Body of pancreas (tissue), 4 donors: ENCODE results near the gene RTRAF. TPM values are rescaled to one million over a fixed set of nuclear protein-coding genes. Genes with fewer than 3 reads are reported as not detected.

ENCODE experiments used
- ATAC-seq: fragments of 150-250 bp; one replicate; pipeline ENCODE4 v1.9.1; 2016
- DNase-seq, 4 donors: peaks; one replicate each; pipeline ENCODE4 v3.0.0-alpha.2; 2019
- H3K27ac ChIP-seq, 4 donors: fragments of 200-600 bp; sonication (generic); 1 replicate in 3 of 4; 2 replicates in 1 of 4; pipeline versions ENCODE4 v1.5.1 to v1.6.1; 2016 to 2019; ENCODE audit warnings: mild to moderate bottlenecking in 1 of 4, mixed read lengths in 1 of 4, moderate library complexity in 1 of 4
- H3K27me3 ChIP-seq, 2 donors: fragments of 200-600 bp; sonication (generic); one replicate each; pipeline ENCODE4 v1.6.0; 2016; ENCODE audit warnings: mild to moderate bottlenecking in 1 of 2
- H3K36me3 ChIP-seq, 2 donors: fragments of 200-600 bp; sonication (generic); replicated peaks in 1 of 2; 2 replicates each; pipeline ENCODE4 v1.5.1; 2016; ENCODE audit warnings: low read depth in 2 of 2; ENCODE audit not compliant: insufficient read depth in 1 of 2
- H3K4me1 ChIP-seq: fragments of 200-600 bp; sonication (generic); one replicate; pipeline ENCODE4 v1.6.0; 2016
- H3K4me3 ChIP-seq, 2 donors: fragments of 200-600 bp; sonication (generic); 1 replicate in 1 of 2; 2 replicates in 1 of 2; pipeline ENCODE4 v1.5.1; 2016 to 2019
- H3K9me3 ChIP-seq, 3 donors: fragments of 200-600 bp; sonication (generic); 1 replicate in 2 of 3; 2 replicates in 1 of 3; pipeline ENCODE4 v1.5.1; 2016
- POLR2A ChIP-seq, 3 donors: fragments of 450-650 bp; IDR thresholded peaks; one replicate each; pipeline ENCODE4 v1.6.1; 2016; ENCODE audit warnings: antibody characterized with exemption in 3 of 3, mild to moderate bottlenecking in 2 of 3
- WGBS, 2 donors: methylation state at CpG; one replicate each; pipeline ENCODE4 v1.1.5; 2017; 5-methylcytosine and 5-hydroxymethylcytosine counted together
- intact Hi-C: fragments of 100-400 bp; cut with DNase I; formaldehyde crosslinking; loops from one replicate; pipeline ENCODE4 v1.15.1; 2023
- total RNA-seq, 2 donors: library from RNA; depleted of rRNA; stranded (reverse); fragments of >200 nt; gene quantifications; one replicate each; pipeline ENCODE4 v1.1.0, GENCODE V29; 2016
- TF ChIP-seq, protein P1 (sequence below), 7 experiments: fragments of 450-650 bp in 4 of 7; fragments of 200-600 bp in 3 of 7; sonication (generic) in 3 of 7; IDR thresholded peaks; one replicate each; pipeline ENCODE4 v1.5.1; 2016 to 2019; ENCODE audit warnings: antibody characterized with exemption in 7 of 7

RTRAF gene
- total RNA-seq, 2 donors from 2014 or later = 15.2 to 40.7 TPM

DNA sequence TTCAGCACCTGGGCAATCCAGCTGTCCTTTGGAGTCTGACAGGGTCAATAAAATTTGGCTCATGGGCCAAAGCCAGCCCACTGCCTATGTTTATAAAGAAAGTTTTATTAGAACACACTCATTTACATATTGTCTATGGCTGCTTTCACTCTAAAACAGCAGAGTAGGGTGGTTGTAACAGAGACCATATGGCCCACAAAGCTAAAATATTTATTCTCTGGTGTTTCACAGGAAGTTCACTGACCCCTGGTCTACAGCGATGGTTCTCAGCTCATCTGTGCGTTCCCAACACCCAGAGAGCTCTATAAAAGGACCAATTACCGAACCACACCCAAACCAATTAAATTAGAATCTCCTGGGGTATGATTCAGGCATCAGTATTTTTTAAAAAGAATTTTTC lies 37.7 kb upstream of the RTRAF start:
- ATAC-seq = no peak
- intact Hi-C loops = no loop called here

DNA sequence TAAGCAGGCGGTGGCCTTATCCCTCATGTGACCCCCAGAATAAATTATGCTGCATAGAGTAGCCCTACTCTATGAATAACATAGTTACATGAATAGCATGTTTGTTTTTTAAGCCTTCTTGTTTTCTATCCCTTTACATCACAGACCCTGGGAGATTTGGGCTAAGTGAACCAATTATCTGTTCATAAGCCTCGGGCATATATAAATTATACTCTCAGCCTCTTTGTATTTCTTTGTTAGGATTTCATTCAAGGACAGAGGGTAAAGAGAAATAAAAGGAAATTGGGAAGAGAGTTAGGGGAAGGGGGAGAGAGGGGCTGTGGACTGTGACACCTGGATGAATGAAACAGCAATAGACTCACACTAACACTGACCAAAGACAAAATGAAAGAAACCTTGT lies 35.3 kb upstream of the RTRAF start:
- Histone ChIP-seq H3K27ac (no peak overlapping the region), H3K4me3 (no peak overlapping the region), H3K27me3 (no peaks in the 10 kb centered on the region), H3K4me1 (no peaks in the 10 kb centered on the region), H3K36me3 (no peaks in the 10 kb centered on the region), H3K9me3 (no peaks in the 10 kb centered on the region)
- no peak for ATAC-seq
- intact Hi-C loops = no loop called here
- no peak for TF ChIP-seq POLR2A (IDR thresholded peaks at IDR 0.05)
- TF ChIP-seq, protein P1, sequence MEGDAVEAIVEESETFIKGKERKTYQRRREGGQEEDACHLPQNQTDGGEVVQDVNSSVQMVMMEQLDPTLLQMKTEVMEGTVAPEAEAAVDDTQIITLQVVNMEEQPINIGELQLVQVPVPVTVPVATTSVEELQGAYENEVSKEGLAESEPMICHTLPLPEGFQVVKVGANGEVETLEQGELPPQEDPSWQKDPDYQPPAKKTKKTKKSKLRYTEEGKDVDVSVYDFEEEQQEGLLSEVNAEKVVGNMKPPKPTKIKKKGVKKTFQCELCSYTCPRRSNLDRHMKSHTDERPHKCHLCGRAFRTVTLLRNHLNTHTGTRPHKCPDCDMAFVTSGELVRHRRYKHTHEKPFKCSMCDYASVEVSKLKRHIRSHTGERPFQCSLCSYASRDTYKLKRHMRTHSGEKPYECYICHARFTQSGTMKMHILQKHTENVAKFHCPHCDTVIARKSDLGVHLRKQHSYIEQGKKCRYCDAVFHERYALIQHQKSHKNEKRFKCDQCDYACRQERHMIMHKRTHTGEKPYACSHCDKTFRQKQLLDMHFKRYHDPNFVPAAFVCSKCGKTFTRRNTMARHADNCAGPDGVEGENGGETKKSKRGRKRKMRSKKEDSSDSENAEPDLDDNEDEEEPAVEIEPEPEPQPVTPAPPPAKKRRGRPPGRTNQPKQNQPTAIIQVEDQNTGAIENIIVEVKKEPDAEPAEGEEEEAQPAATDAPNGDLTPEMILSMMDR (IDR thresholded peaks at IDR 0.05) = no peak
- 48 to 52% methylated on average over 2 of the region's 2 CpGs for WGBS, 2 donors
- DNase-seq = no peak

More for the DNA sequence above, 37.7 kb upstream of the RTRAF start:
- Histone ChIP-seq H3K27ac (no peak overlapping the region), H3K27me3 (no peaks in the 10 kb centered on the region), H3K4me3 (no peak overlapping the region), H3K9me3 (no peaks in the 10 kb centered on the region), H3K36me3 (no peaks in the 10 kb centered on the region), H3K4me1 (no peaks in the 10 kb centered on the region)
- DNase-seq = no peak
- WGBS, 2 donors = 56 to 82% methylated on average over 3 of the region's 3 CpGs
- TF ChIP-seq POLR2A (IDR thresholded peaks at IDR 0.05) = no peak
- TF ChIP-seq, protein P1 (IDR thresholded peaks at IDR 0.05) = no peak

DNA sequence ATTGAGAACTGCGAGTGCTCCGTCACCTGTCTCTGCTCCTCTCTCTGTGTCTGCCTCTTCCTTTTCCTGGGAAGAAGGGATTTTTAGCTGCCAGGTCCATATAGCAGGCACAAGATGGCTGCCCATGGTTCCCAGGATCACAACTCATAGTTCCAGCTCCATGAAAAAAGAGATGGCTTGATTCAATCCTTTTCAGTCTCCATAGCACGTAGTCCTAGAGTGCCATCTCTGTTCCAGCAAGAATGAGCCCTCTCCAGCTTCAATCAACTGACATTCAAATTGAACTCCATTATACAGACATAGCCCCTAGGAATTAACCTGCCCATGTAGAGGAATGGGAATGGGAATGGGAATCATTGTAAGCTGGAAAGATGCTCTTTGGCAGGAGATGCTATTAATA lies 34.7 kb upstream of the RTRAF start:
- H3K9me3 ChIP-seq = no peaks in the 10 kb centered on the region
- no peaks in the 10 kb centered on the region for H3K27me3 ChIP-seq
- TF ChIP-seq, protein P1 (IDR thresholded peaks at IDR 0.05) = no peak
- no peak for TF ChIP-seq POLR2A (IDR thresholded peaks at IDR 0.05)
- H3K4me1 ChIP-seq = no peaks in the 10 kb centered on the region
- no peak overlapping the region for H3K4me3 ChIP-seq
- DNase-seq = no peak
- intact Hi-C loops = no loop called here
- H3K27ac ChIP-seq = no peak overlapping the region
- WGBS, 2 donors = 73 to 91% methylated on average over 3 of the region's 3 CpGs
- ATAC-seq = no peak
- H3K36me3 ChIP-seq = no peaks in the 10 kb centered on the region

DNA sequence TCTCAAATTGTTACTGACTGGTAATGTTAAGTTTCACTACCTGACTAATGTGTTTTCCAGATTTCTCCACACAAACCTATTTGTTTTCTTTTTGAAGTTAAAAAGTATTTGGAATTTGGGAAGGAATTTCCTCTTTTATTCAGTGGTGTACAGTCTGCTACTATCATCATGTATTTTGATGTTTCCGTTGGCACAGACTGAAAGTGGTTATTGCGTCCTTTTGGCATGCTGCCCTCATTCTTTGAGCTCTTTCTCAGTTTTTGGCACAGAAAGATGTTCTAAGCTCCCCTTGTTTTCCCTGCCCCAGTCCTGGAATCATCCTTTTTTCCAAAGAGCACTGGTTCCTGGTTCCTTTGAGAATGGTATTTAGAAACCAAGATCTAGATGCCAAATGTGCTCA lies 31.4 kb upstream of the RTRAF start:
- H3K4me3 ChIP-seq = no peak overlapping the region
- WGBS, 2 donors = 57 to 65% methylated on average over 2 of the region's 2 CpGs
- TF ChIP-seq, protein P1 (IDR thresholded peaks at IDR 0.05) = no peak
- TF ChIP-seq POLR2A (IDR thresholded peaks at IDR 0.05) = no peak
- intact Hi-C loops = no loop called here
- H3K27me3 ChIP-seq = no peaks in the 10 kb centered on the region
- no peaks in the 10 kb centered on the region for H3K9me3 ChIP-seq
- H3K4me1 ChIP-seq = no peaks in the 10 kb centered on the region
- no peak for ATAC-seq
- no peaks in the 10 kb centered on the region for H3K36me3 ChIP-seq
- no peak for DNase-seq
- H3K27ac ChIP-seq = no peak overlapping the region

DNA sequence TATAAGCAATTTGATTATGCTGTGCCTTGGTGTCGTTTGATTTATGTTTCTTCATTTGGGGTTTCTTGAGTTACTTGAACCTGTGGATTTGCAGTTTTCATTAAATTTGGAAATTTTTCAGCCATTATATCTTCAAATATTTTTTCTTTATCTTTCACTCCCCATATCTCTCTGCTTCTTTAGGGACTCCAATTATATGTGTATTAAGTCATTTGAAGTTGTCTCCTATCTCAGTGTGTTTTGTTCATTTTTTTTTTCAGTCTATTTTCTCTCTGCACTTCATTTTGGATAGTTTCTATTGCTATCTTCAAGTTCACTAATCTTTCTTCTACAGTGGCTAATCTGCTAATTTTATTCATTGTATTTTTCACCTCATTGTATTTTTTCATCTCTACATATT lies 29.4 kb upstream of the RTRAF start:
- no peak overlapping the region for H3K27ac ChIP-seq
- DNase-seq (no peak), ATAC-seq (no peak)
- no peak for TF ChIP-seq POLR2A (IDR thresholded peaks at IDR 0.05)
- TF ChIP-seq, protein P1 (IDR thresholded peaks at IDR 0.05) = no peak
- H3K36me3 ChIP-seq = no peaks in the 10 kb centered on the region
- H3K4me1 ChIP-seq = no peaks in the 10 kb centered on the region
- 58 to 73% methylated on average over 1 of the region's 1 CpG for WGBS, 2 donors
- H3K27me3 ChIP-seq = no peaks in the 10 kb centered on the region
- no peak overlapping the region for H3K4me3 ChIP-seq
- intact Hi-C loops = no loop called here
- H3K9me3 ChIP-seq = no peaks in the 10 kb centered on the region
